K562 (cell line): Measurements from ENCODE around the gene PDCD10. TPM values are rescaled to one million over a fixed set of nuclear protein-coding genes. Genes with fewer than 3 reads are reported as not detected.

Experiments
- ATAC-seq: fragments of 200-7000 bp; cut with Tn5 transposase; 3 replicates; pipeline ENCODE4 v1.9.1; 2020; ENCODE audit warnings: moderate library complexity
- BruUV-seq: library from RNA; stranded (reverse); fragments of 400-500 nt; replicated peaks from 2 replicates; lab custom pipeline; 2021; lab: Mats Ljungman, UMichigan
- CTCF ChIA-PET: fragments of 300-600 bp; formaldehyde crosslinking; extraction: SDS; loops from one replicate; lab custom pipeline; 2021; ENCODE audit warnings: low intra/inter-chr PET ratio; lab: Yijun Ruan, JAX
- POLR2A ChIA-PET: fragments of 300-600, 350-650 bp; sonication (Branson Sonifier 250); formaldehyde crosslinking; extraction: SDS; loops from one replicate; lab custom pipeline; 2021; ENCODE audit warnings: antibody characterized with exemption, inconsistent platforms; lab: Yijun Ruan, JAX
- DNase-seq, 4 experiments: peaks; one replicate each; pipeline versions ENCODE4 v3.0.0 to v3.0.0-alpha.2; 2011 to 2018; ENCODE audit warnings: low spot score in 3 of 4, mixed read lengths in 3 of 4; ENCODE audit errors: extremely low read depth in 1 of 4
- FAIRE-seq: peaks from 2 replicates; lab custom pipeline; 2011; peaks lifted over from hg19 to GRCh38; lab: Jason Lieb, UNC
- H2AFZ ChIP-seq: 2 replicates; pipeline ENCODE4 v1.6.0; 2011; ENCODE audit warnings: low read depth, low read length, control low read depth, inconsistent platforms
- H3K27ac ChIP-seq: fragments of 200-600 bp; 3 replicates; pipeline ENCODE4 v1.8.0; 2011; ENCODE audit warnings: low read depth, mild to moderate bottlenecking, control low read depth, inconsistent platforms, low read length, moderate library complexity, mixed read lengths; ENCODE audit errors: extremely low read depth
- H3K27me3 ChIP-seq, 2 experiments: fragments of 300-600 bp in 1 of 2; 2 replicates in 1 of 2; 3 replicates in 1 of 2; pipeline versions ENCODE4 v1.6.0 to v1.8.0; 2011; ENCODE audit warnings: inconsistent platforms in 2 of 2, low read length in 2 of 2, mild to moderate bottlenecking in 1 of 2, mixed read lengths in 1 of 2, moderate library complexity in 1 of 2; ENCODE audit not compliant: control insufficient read depth in 2 of 2, insufficient read depth in 2 of 2
- H3K36me3 ChIP-seq: fragments of 300-600 bp; 3 replicates; pipeline ENCODE4 v1.8.0; 2011; ENCODE audit warnings: mild to moderate bottlenecking, low read length, inconsistent platforms; ENCODE audit not compliant: control insufficient read depth, insufficient read depth
- H3K4me1 ChIP-seq, 2 experiments: fragments of 200-600 bp in 1 of 2; replicated peaks in 1 of 2; 2 replicates in 1 of 2; 3 replicates in 1 of 2; pipeline versions ENCODE4 v1.5.1 to v1.8.0; 2011; ENCODE audit warnings: inconsistent platforms in 2 of 2, low read length in 2 of 2, mild to moderate bottlenecking in 1 of 2, mixed read lengths in 1 of 2, moderate library complexity in 1 of 2; ENCODE audit not compliant: control insufficient read depth in 2 of 2, insufficient read depth in 2 of 2
- H3K4me2 ChIP-seq: 2 replicates; pipeline ENCODE4 v1.6.1; 2011; ENCODE audit warnings: low read length, control low read depth, inconsistent platforms, mixed read lengths; ENCODE audit not compliant: insufficient read depth
- H3K4me3 ChIP-seq: fragments of 200-600 bp; sonication (generic), shearing (Covaris generic); 2 replicates; pipeline ENCODE4 v1.5.1; 2016; ENCODE audit warnings: control low read depth, inconsistent platforms
- H3K79me2 ChIP-seq: fragments of 200-600 bp; 3 replicates; pipeline ENCODE4 v1.8.0; 2011; ENCODE audit warnings: low read length, inconsistent platforms; ENCODE audit not compliant: control insufficient read depth, insufficient read depth
- H3K9ac ChIP-seq, 2 experiments: 2 replicates each; pipeline versions ENCODE4 v1.6.0 to v1.6.1; 2011; ENCODE audit warnings: low read depth in 2 of 2, low read length in 2 of 2, control low read depth in 1 of 2, inconsistent platforms in 1 of 2, mild to moderate bottlenecking in 1 of 2, mixed read lengths in 1 of 2; ENCODE audit not compliant: insufficient read depth in 1 of 2
- H3K9me1 ChIP-seq: one replicate; pipeline ENCODE4 v1.6.0; 2011; ENCODE audit warnings: inconsistent platforms, mild to moderate bottlenecking, low read length, moderate library complexity; ENCODE audit not compliant: control insufficient read depth, insufficient read depth
- H3K9me3 ChIP-seq: replicated peaks from 2 replicates; pipeline ENCODE4 v1.5.1; 2011; ENCODE audit warnings: low read depth, low read length, inconsistent platforms; ENCODE audit not compliant: control insufficient read depth, insufficient read depth
- H4K20me1 ChIP-seq: replicated peaks from 2 replicates; pipeline ENCODE4 v1.6.1; 2011; ENCODE audit warnings: low read length, inconsistent platforms, mixed read lengths; ENCODE audit not compliant: control insufficient read depth, insufficient read depth
- FOXJ2 ChIP-seq: fragments of 200-800 bp; sonication (Bioruptor generic); IDR thresholded peaks from 2 replicates; pipeline ENCODE4 v1.6.1; 2016; ENCODE audit warnings: missing genetic modification characterization, missing compliant biosample characterization
- LEF1 ChIP-seq: fragments of 450-650 bp; IDR thresholded peaks from 2 replicates; pipeline ENCODE4 v1.6.1; 2016; ENCODE audit warnings: mild to moderate bottlenecking
- NR2C2 ChIP-seq, 2 experiments: fragments of 200-800 bp in 1 of 2; sonication (Bioruptor generic) in 1 of 2; sonication (generic) in 1 of 2; formaldehyde crosslinking in 1 of 2; IDR thresholded peaks; 2 replicates each; pipeline versions ENCODE4 v1.6.1 to v1.8.0; 2016 to 2022; ENCODE audit warnings: mild to moderate bottlenecking in 1 of 2, missing compliant biosample characterization in 1 of 2, missing genetic modification characterization in 1 of 2, missing genetic modification reagents in 1 of 2
- RFX5 ChIP-seq: IDR thresholded peaks from 2 replicates; pipeline ENCODE4 v1.6.1; 2011; ENCODE audit warnings: low read depth, mild to moderate bottlenecking, improper control_type of control experiment, low read length
- TBP ChIP-seq: optimal IDR thresholded peaks from 2 replicates; pipeline ENCODE3; 2011; ENCODE audit warnings: low read depth, low read length, improper control_type of control experiment
- YY1 ChIP-seq, 3 experiments: IDR thresholded peaks; 2 replicates each; pipeline ENCODE4 v1.6.1; 2011; ENCODE audit warnings: low read length in 2 of 3, mild to moderate bottlenecking in 2 of 3, moderate library complexity in 2 of 3, borderline replicate concordance in 1 of 3, control low read depth in 1 of 3, low read depth in 1 of 3; ENCODE audit not compliant: insufficient read depth in 3 of 3, insufficient replicate concordance in 2 of 3, control insufficient read depth in 1 of 3, insufficient read length in 1 of 3; ENCODE audit errors: extremely low read depth in 1 of 3
- WGBS: fragments of 100-300 bp; shearing (Covaris generic); methylation state at CpG from one replicate; pipeline ENCODE4 v1.1.6; 2016; ENCODE audit warnings: low coverage, mixed read lengths; ENCODE audit not compliant: insufficient coverage; ENCODE audit errors: missing lambda C conversion rate; 5-methylcytosine and 5-hydroxymethylcytosine counted together
- in situ Hi-C: fragments of 300-500 bp; cut with MboI; formaldehyde crosslinking; loops from 4 replicates; pipeline ENCODE4 v1.15.0; 2018; ENCODE audit warnings: inconsistent platforms, mixed read lengths
- intact Hi-C: fragments of 100-400 bp; cut with micrococcal nuclease; formaldehyde crosslinking; loops from 2 replicates; pipeline ENCODE4 v1.14.2; 2022
- polyA plus RNA-seq, 8 experiments: library from polyadenylated mRNA; depleted of rRNA in 4 of 8; stranded (reverse) in 5 of 8; unstranded in 3 of 8; fragments of >200 nt; fragmentation: Nextera tagmentation in 2 of 8; fragmentation: Illumina TruSeq in 1 of 8; extraction: Ambion mirVana in 2 of 8; extraction: Trizol in 1 of 8; gene quantifications; 2 replicates each; pipeline versions ENCODE4 v1.2.1 to v1.2.3, GENCODE V29; 2011 to 2014; ENCODE audit warnings: inconsistent platforms in 1 of 8, missing spikeins in 1 of 8
- total RNA-seq, 7 experiments: library from RNA; depleted of rRNA in 6 of 7; stranded (reverse); fragments of >200 nt in 6 of 7; fragmentation: Illumina TruSeq in 2 of 7; extraction: Trizol in 2 of 7; gene quantifications; 2 replicates each; pipeline versions ENCODE4 v1.2.1 to v1.2.3, GENCODE V29; 2011 to 2021; ENCODE audit warnings: low replicate concordance in 1 of 7

The PDCD10 gene
- total and polyA plus RNA-seq, 9 of the 15 experiments (the other 6 are each of a cell fraction or from before 2014, with no cell fraction given), result 121 to 476 (median 232) TPM

DNA sequence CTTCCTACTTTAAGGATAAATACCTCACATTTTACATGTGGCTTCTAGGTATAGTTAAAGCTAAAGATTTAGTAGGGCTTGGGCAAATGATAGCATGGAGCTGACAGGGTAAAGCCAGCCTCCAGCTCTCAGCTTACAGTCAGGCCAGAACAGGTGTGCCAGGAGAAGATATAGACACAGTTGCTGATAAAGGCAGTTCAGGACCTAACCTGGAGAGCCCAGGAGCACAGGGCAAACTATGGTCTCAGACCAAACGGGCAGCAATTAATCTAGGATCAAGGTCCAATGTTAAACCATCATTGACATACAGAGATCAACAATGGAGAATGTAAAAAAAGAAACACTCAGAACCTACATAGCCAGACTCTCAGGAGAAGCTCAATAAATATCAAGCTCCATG, 84.9 kb downstream of the PDCD10 start:
- POLR2A ChIA-PET, result no interaction called here
- WGBS, result 0% methylated on average over 1 of the region's 1 CpG
- Histone ChIP-seq H3K27ac (no peak overlapping the region), H3K9me1 (no peaks in the 10 kb centered on the region), H3K4me3 (no peak overlapping the region), H3K4me2 (no peak overlapping the region), H3K36me3 (no peaks in the 10 kb centered on the region), H2AFZ (no peak overlapping the region), H3K79me2 (no peaks in the 10 kb centered on the region), H4K20me1 (no peaks in the 10 kb centered on the region), H3K27me3 (no peaks in the 10 kb centered on the region), H3K9ac (no peak overlapping the region), H3K4me1 (no peaks in the 10 kb centered on the region), H3K9me3 (no peaks in the 10 kb centered on the region)
- FAIRE-seq, result no peak
- in situ Hi-C loops (no loop called here), intact Hi-C loops (no loop called here)
- ATAC-seq, result no peak
- CTCF ChIA-PET, result no interaction called here
- no TSS peak for BruUV-seq
- DNase-seq, result no peak
- no peak for TF ChIP-seq TBP
- TF ChIP-seq FOXJ2 (tag), result no peak
- no peak for TF ChIP-seq NR2C2 (CRISPR knock-in tag; IDR thresholded peaks at IDR 0.05)
- no peak for TF ChIP-seq NR2C2 (tag; IDR thresholded peaks at IDR 0.05)
- TF ChIP-seq YY1 (IDR thresholded peaks at IDR 0.05; ENCODE audit: borderline replicate concordance in 1 of 3, control insufficient read depth in 1 of 3, extremely low read depth in 1 of 3, insufficient read depth in 3 of 3, insufficient read length in 1 of 3, insufficient replicate concordance in 2 of 3, low read depth in 1 of 3, low read length in 2 of 3), result no peak
- no peak for TF ChIP-seq RFX5
- TF ChIP-seq LEF1, result no peak
